MV-4-11 (cell line): Measurements from ENCODE around the gene DENND2A.
A peak's percentile ranks its signal among the peaks of the same experiment; 100 is the strongest.
"Not testable (repeated sequence)": the region's sequence is repeated elsewhere in the genome, so short reads cannot be mapped to it uniquely, and the experiment has no call there.

Source experiments
- DNase-seq: peaks from one replicate; lab custom pipeline; 2025; lab: John Stamatoyannopoulos, UW

The DENND2A gene

DNA sequence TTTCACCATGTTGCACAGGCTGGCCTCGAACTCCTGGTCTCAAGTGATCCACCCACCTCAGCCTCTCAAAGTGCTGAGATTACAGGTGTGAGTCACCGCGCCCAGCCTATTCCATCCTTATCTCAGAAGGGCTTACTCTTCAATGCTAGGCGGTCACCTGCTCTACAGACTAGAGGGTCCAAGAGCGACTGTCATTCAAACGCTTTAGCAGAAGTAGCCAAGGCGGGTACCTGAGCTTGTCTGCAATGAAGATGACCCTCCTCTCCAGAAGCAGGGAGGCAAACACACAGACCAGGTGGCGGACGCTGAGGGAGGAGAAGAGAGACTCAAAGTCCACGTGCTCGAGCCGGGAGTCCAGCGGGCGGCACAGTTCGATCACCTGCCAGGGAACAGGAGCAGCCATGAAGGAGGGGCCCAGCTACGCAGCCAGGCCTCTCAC, 96.2 kb downstream of the DENND2A start:
- DNase-seq: no peak

DNA sequence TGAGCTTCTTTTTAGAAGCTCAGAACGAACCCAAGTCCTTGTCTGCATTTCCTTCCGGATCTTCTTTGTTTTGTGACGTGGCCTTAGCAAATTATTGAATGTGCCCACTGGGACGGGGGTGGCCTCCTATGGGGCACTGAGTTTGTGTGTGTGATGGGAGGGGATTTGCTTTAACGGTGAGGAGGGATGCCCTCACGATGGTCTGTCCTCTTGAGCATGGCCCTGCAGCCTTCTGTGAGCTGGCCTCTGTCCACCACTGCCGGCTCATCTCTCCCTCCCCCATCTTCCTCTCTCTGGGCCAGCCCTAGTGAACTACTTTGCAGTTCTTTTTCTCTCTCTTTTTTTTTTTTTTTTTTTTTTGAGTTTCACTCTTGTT, 98.4 kb downstream of the DENND2A start:
- no peak for DNase-seq

DNA sequence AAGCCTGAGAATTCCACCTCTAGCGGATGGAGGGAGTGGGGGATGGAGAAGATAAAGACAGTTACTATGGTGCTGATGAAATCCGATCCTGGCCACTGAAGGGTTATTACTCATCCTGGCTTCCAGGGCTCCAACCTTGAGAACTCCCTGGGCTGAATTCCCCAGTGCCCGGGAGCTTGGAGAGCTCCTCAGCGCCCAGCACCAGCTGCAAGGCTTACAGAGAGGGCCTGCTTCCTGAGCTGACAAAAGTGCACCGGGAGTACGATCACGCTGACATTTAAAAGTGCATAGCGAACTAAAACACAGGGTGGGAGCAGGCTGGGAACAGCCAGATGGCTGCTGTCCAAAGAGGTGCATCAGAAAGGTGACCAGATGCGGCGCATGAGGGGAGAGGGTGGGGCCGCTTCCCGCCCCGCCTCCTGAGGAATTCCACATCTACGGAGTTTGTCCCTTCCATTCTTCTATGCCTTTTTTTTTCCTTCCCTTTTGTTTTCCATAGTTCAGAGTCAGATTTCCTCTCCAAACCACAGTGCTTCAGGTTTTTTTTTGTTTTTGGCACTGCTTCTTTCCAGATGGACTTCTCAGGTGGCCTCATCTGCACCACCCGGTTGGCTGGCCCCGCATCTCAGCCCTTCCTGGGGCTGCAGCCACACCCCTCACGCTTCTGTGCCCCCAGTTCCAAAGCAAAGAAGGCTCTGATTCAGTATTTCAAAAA, 98.9 kb downstream of the DENND2A start:
- DNase-seq: no peak

DNA sequence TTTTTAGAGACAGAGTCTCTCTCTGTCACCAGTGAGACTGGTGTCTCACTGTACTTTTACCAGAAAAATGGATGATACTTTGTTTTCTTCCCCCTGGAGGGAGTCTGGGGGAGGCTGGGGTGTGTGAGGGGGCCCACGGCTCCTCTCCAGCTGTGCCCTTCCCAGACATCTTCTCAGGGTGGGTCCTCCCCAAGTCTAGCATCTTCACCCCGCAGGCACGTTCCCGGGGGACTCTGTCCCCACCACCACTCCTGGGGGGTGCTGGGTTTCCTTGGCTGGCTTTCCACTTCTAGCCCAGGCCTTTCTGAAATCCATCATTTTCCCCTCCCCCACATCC, 99.5 kb downstream of the DENND2A start:
- DNase-seq: no peak

GRCh38 chr7:140540136-140540777, 100.4 kb downstream of the DENND2A start:
- DNase-seq: no peak

- DNase-seq: no peak
Observed at GRCh38 chr7:140539461-140539860, 101.2 kb downstream of the DENND2A start.

DNA sequence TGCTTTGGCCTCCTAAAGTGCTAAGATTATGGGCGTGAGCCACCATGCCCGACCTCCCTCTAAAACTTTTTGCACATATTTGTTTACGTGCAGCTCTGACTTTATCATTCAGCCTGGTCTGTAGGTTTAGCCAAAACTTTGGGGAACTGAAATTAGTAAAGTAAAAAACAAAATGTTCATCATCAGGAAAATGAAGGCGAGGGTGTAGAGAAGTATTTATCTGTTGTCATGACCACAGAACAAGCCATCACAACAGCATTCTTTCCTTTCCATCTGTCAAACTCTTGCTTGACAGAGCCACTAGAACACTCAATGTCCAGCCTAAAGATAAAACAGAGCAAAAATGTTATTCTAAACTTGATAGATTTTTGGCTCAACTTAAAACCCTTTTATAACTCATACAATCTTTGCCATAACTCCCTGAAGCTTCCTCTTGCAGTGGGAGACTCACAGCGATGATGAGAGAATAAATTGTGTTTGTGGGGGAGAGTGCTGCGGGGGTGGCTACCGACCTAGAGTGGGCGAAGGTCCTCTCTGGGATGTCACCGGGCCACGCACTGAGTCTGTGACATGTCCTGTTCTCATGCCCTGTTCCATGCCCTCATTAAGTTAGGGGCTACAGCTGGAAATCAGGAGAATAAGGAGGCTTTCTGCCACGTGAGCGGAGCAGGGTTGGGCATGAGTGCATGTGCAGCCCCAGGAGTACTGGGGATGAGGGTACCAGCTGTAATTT, 102.7 kb downstream of the DENND2A start:
- peak; percentile 29 for DNase-seq

- no peak for DNase-seq
Observed at GRCh38 chr7:140534743-140535142, 105.9 kb downstream of the DENND2A start.

GRCh38 chr7:140533394-140533872, 107.2 kb downstream of the DENND2A start:
- DNase-seq: no peak

DNA sequence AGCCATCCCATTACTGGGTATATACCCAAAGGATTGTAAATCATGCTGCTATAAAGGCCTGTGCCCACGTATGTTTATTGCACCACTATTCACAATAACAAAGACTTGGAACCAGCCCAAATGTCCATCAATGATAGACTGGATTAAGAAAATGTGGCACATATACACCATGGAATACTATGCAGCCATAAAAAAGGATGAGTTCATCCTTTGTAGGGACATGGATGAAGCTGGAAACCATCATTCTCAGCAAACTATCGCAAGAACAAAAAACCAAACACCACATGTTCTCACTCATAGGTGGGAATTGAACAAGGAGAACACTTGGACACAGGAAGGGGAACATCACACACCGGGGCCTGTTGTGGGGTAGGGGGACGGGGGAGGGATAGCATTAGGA, 111.2 kb downstream of the DENND2A start:
- DNase-seq: not testable (repeated sequence)

DNA sequence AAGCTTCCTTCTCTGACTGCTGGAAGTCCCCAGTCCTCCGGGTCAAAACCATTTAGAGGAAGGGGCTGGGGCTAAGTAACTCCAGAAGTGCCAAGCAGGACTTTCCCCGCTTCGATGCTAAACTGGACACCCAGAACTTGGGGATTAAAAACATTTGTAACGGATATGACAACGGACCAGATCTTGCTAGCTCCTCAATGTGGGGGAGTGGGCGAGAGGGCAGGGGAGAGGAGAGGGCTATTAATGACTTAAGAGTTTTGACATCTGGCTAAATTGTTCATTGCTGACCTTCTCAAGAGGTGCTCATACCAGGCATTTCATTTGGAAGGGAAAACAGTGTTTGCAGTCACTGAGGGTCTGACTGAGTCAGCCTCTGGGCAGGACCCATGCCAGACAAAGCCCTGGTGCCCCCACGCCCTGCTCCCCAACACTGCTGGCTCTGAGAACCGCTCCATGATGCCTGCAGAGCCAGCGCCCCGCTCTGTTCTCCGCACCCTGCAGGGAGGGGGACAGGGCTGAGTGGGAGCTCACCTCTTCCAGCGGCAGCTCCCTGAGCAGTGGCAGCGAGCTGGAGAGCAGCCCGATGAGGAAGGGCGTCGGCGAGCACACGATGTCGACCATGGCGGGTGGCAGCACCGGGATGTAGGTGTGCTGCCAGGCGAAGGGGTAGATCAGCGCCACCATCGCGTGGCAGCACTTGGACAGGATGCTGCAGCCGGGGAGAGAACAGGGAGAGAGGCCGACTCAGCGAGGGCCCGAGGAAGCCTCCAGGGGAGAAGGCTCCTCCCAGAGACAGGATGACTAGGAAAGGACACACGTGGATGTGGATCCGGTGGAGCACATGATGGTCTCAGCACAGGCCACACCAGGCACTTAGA, 113.6 kb downstream of the DENND2A start:
- DNase-seq: no peak

GRCh38 chr7:140526214-140526613, 114.4 kb downstream of the DENND2A start:
- DNase-seq: no peak

DNA sequence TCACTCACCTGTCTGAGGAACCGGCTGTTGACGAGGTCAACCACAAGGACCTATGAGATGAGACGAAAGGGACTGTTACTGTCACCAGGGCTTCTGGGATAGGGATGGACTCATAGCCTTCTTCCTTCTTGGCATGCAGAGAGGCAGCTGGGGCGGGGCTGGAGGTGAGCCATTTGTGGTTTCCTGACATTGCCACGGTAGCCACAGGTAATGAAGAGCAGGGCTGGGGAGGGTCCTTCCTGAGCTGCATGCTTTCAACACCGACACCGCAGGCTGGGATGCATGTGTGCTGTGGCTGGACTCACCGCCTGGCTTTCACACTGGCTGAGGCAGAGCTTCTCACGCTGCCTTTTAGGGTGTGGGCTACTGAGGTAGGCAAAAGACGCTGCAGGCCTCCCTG, 114.9 kb downstream of the DENND2A start:
- no peak for DNase-seq

DNA sequence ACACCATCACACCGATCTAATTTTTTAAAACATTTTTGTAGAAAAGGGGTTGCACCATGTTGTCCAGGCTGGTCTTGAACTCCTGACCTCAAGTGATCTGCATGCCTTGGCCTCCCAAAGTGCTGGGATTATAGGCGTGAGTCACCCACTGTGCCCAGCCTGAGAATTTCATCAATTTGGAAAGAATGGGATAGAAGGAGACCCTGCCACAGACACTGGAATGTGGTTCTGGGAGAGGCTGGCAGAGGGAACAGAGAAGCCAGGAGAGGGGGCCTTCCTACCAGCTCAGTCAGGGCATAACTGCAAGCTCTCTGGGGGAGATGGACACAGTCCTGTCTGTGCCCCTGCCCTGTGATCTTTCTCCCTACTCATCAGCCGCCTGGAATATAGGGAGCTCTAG, 119.2 kb downstream of the DENND2A start:
- DNase-seq: no peak

DNA sequence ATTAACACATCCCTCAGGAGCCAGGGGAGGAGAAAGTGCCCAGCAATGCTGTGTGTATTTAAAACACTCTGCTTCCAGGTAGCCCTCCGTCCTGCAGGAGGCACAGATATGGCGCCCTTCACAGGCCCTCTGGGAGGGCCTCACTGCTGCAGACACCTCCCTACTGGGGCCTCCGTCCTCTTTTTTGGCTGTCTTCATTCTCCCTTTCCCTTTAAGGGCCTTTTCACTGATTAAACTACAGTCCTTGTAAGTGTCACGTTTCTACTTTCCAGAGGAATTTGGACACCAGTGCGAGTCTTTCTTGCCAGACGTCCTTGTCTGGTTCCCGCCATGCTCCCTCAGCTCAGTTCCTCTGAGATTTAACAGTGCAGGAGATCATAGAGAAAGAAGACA, 121.6 kb downstream of the DENND2A start:
- DNase-seq: no peak

- DNase-seq: no peak
Observed at GRCh38 chr7:140518370-140519006, 122.1 kb downstream of the DENND2A start.

DNA sequence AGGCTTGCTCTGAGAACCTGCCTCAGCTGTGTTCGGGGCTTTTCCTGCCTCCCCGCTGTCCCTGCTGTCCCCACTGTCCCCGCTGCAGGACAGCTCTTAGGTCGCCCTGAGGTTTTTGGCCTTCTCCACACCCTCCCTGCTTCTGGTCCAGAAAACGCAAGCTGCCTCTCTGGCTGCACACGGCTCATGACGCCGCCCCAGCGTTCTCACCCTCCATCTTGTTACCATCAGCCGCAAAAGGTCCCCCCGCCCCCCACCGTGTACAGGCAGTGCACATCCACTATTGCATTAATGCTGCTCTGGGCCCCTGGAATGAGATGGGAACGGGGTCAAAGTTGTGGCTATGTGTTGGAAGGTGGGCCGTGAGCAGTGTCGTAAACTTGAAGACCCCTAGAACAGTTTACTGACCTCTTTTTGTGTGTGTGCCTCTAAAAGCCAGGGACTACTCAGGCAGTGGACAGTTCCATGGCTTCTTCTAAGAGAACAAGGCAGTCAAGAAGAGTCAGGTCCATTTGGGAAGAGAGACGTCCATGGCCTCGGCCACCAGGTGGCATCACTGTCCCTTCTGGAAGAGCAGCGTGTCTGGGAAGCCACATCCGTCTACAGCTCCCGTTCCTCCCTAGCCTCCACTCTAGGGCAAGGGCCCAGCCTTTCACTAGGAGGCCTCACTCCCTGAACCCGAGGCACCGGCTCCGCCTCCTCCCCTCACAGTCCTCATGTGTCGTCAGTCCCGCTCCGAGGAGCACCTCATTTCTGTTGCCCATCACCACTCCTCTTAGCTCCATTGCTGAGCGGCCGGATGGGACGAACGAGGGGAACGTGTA, 122.9 kb downstream of the DENND2A start:
- peak; percentile 71 for DNase-seq

DNA sequence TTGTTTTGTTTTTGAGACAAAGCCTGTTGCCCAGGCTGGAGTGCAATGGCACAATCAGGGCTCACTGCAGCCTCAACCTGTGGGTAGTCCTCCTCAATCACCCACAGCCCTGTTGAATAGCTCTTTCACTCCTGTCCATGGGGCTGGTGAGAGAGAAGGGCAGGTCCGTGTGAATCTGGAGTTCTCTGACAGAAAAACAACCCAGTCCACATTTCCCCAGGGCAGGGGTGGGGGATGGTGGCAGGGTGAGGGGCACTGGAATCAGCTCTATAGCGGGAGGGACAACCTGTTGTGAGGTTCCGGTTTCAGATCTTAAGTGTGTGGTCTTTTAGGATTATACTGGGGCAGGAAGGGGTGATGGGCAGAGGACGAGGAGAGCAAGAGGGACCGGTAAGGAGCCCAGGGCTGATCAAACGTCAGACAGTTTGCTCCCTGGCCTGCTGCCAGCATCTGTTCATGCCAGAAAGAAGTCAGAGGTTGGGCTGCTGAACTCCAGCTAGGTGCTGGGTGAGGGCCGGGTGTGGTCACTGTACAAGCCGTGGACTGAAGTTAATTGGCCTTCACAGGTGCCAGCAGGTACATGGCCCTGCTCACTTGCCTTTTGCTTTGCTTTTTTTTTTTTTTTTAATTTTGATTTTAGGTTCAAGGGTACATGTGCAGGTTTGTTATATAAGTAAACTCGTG, 128.2 kb downstream of the DENND2A start:
- peak; percentile 27 for DNase-seq

DNA sequence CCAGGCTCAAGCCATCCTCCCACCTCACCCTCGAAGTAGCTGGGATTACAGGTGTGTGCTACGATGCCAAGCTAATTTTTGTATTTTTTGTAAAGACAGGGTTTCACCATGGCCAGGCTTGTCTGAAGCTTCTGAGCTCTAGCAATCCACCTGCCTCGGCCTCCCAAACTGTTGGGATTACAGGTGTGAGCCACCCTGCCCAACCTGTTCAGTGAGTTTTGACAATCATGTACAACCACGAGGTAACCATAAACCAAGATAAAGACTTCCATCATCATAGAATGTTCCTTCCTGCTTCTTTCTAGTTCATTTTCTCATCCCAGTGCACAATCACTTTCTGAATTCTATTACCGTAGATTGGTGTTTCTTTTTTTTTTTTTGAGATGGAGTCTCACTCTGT, 130.8 kb downstream of the DENND2A start:
- DNase-seq: no peak

DNA sequence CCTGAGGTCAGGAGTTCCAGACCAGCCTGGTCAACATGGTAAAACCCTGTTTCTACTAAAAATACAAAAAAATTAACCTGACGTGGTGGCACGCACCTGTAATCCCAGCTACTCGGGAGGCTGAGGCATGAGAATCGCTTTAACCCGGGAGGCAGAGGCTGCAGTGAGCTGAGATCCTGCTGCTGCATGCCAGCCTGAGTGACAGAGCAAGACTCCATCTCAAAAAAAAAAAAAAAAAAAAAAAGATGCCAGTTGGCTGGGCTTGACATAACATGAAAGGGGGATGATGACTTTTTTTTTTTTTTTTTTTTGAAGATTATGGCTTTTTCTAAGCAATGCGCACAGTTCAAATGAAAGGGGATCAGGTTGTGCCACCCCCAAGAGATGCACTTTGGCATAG, 133.1 kb downstream of the DENND2A start:
- DNase-seq: not testable (repeated sequence)
